HEK293 (cell line): Measurements from ENCODE around the gene KRTAP10-6.
"Not testable (repeated sequence)": the region's sequence is repeated elsewhere in the genome, so short reads cannot be mapped to it uniquely, and the experiment has no call there.

Source experiments
- CTCF ChIA-PET: fragments of 350-600 bp; formaldehyde crosslinking; extraction: SDS; loops from one replicate; lab custom pipeline; 2021; ENCODE audit warnings: antibody characterized with exemption; lab: Yijun Ruan, JAX
- POLR2A ChIA-PET: fragments of 300-600 bp; formaldehyde crosslinking; extraction: SDS; loops from one replicate; lab custom pipeline; 2020; ENCODE audit warnings: antibody characterized with exemption, inconsistent platforms; lab: Yijun Ruan, JAX
- H3K27ac ChIP-seq: fragments of 200-500 bp; sonication (Bioruptor generic); 2 replicates; pipeline ENCODE4 v1.5.1; 2014; ENCODE audit warnings: low read depth, low read length, control low read depth, inconsistent platforms; ENCODE audit errors: extremely low read depth
- H3K36me3 ChIP-seq, 2 experiments: fragments of 200-500 bp in 1 of 2; sonication (Bioruptor generic) in 1 of 2; 1 replicate in 1 of 2; 2 replicates in 1 of 2; pipeline ENCODE4 v1.5.1; 2014 to 2017; ENCODE audit warnings: inconsistent platforms in 2 of 2, low read length in 2 of 2; ENCODE audit not compliant: control insufficient read depth in 2 of 2, insufficient read depth in 1 of 2
- H3K4me1 ChIP-seq: fragments of 200-500 bp; sonication (Bioruptor generic); 2 replicates; pipeline ENCODE4 v1.5.1; 2014; ENCODE audit warnings: mild to moderate bottlenecking, low read length, inconsistent platforms; ENCODE audit not compliant: control insufficient read depth, insufficient read depth
- H3K4me3 ChIP-seq: 2 replicates; pipeline ENCODE4 v1.5.1; 2011; ENCODE audit warnings: low read depth, mild to moderate bottlenecking, control low read depth, low read length, moderate library complexity
- H3K9me3 ChIP-seq: fragments of 200-500 bp; sonication (Bioruptor generic); 2 replicates; pipeline ENCODE4 v1.5.1; 2014; ENCODE audit warnings: low read depth, low read length, inconsistent platforms; ENCODE audit not compliant: control insufficient read depth, insufficient read depth
- IKZF3 ChIP-seq: fragments of 450-650 bp; IDR thresholded peaks from 2 replicates; pipeline ENCODE4 v1.5.0; 2018; ENCODE audit warnings: missing biosample characterization, mild to moderate bottlenecking, missing genetic modification characterization, moderate library complexity
- MYNN ChIP-seq: fragments of 450-650 bp; formaldehyde crosslinking; IDR thresholded peaks from 2 replicates; pipeline ENCODE4 v1.5.1; 2016; ENCODE audit warnings: missing biosample characterization, missing genetic modification characterization, borderline replicate concordance
- SCRT2 ChIP-seq: fragments of 450-650 bp; formaldehyde crosslinking; IDR thresholded peaks from 2 replicates; pipeline ENCODE4 v1.5.1; 2016; ENCODE audit warnings: missing biosample characterization, missing genetic modification characterization
- SETDB1 ChIP-seq: IDR thresholded peaks from one replicate; pipeline ENCODE4 v1.6.1; 2017; ENCODE audit warnings: mild to moderate bottlenecking, low read length, moderate library complexity, mixed read lengths; ENCODE audit not compliant: insufficient read length
- ZBTB17 ChIP-seq: fragments of 450-650 bp; formaldehyde crosslinking; IDR thresholded peaks from 2 replicates; pipeline ENCODE4 v1.5.1; 2016; ENCODE audit warnings: missing biosample characterization, missing genetic modification characterization
- ZNF146 ChIP-seq: fragments of 450-650 bp; formaldehyde crosslinking; IDR thresholded peaks from 2 replicates; pipeline ENCODE4 v1.5.1; 2016; ENCODE audit warnings: missing biosample characterization, missing genetic modification characterization
- ZNF16 ChIP-seq: fragments of 450-650 bp; formaldehyde crosslinking; IDR thresholded peaks from 2 replicates; pipeline ENCODE4 v1.5.1; 2016; ENCODE audit warnings: low read depth, missing biosample characterization, missing genetic modification characterization
- ZNF366 ChIP-seq: fragments of 450-650 bp; formaldehyde crosslinking; conservative IDR thresholded peaks from 2 replicates; pipeline ENCODE4 v1.5.1; 2016; ENCODE audit warnings: missing biosample characterization, missing genetic modification characterization
- ZNF585B ChIP-seq: fragments of 450-650 bp; formaldehyde crosslinking; IDR thresholded peaks from 2 replicates; pipeline ENCODE4 v1.5.1; 2016; ENCODE audit warnings: missing biosample characterization, missing genetic modification characterization
- ZNF596 ChIP-seq: fragments of 450-650 bp; IDR thresholded peaks from 2 replicates; pipeline ENCODE4 v1.5.0; 2018; ENCODE audit warnings: missing biosample characterization, mild to moderate bottlenecking, missing genetic modification characterization, moderate library complexity
- ZNF624 ChIP-seq: fragments of 450-650 bp; formaldehyde crosslinking; IDR thresholded peaks from 2 replicates; pipeline ENCODE4 v1.5.1; 2017; ENCODE audit warnings: missing biosample characterization, missing genetic modification characterization
- ZNF707 ChIP-seq: fragments of 450-650 bp; formaldehyde crosslinking; IDR thresholded peaks from 2 replicates; pipeline ENCODE4 v1.5.1; 2016; ENCODE audit warnings: missing biosample characterization, missing genetic modification characterization
- TF ChIP-seq, protein P1 (sequence below): fragments of 450-650 bp; formaldehyde crosslinking; IDR thresholded peaks from 2 replicates; pipeline ENCODE4 v1.5.1; 2016; ENCODE audit warnings: missing biosample characterization, missing genetic modification characterization
- TF ChIP-seq, protein P2 (sequence below): fragments of 450-650 bp; formaldehyde crosslinking; IDR thresholded peaks from 2 replicates; pipeline ENCODE4 v1.5.1; 2016; ENCODE audit warnings: missing biosample characterization, missing genetic modification characterization
- TF ChIP-seq, protein P3 (sequence below): fragments of 450-650 bp; formaldehyde crosslinking; IDR thresholded peaks from 2 replicates; pipeline ENCODE4 v1.5.1; 2016; ENCODE audit warnings: missing biosample characterization, missing genetic modification characterization, borderline replicate concordance

The KRTAP10-6 gene

DNA sequence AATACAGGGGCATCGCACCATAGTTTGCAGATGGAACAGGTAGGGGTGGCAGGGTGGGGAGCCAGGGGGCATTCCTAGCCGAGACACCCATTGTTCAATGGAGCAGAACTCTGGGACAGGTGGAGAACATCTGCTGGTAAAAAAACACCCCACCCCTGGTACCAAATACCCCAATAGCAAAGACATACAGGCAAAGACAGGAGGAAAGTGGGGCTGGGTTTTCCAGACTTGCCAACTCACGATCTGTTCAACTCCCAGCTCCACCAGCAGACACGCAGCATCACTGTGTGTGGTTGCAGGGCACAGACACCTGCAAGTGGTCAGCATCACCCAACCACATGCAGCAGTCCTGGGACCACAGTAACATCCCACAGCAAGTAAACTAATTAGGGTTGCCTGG lies 19.2 kb upstream of the KRTAP10-6 start:
- Histone ChIP-seq H3K27ac (no peak overlapping the region), H3K36me3 (no peaks in the 10 kb centered on the region), H3K9me3 (no peaks in the 10 kb centered on the region), H3K4me1 (no peaks in the 10 kb centered on the region), H3K4me3 (no peak overlapping the region)
- POLR2A ChIA-PET, result no interaction called here
- CTCF ChIA-PET, result no interaction called here
- TF ChIP-seq SCRT2 (tag by site-specific recombination) (no peak), ZNF707 (peak; percentile 94)

DNA sequence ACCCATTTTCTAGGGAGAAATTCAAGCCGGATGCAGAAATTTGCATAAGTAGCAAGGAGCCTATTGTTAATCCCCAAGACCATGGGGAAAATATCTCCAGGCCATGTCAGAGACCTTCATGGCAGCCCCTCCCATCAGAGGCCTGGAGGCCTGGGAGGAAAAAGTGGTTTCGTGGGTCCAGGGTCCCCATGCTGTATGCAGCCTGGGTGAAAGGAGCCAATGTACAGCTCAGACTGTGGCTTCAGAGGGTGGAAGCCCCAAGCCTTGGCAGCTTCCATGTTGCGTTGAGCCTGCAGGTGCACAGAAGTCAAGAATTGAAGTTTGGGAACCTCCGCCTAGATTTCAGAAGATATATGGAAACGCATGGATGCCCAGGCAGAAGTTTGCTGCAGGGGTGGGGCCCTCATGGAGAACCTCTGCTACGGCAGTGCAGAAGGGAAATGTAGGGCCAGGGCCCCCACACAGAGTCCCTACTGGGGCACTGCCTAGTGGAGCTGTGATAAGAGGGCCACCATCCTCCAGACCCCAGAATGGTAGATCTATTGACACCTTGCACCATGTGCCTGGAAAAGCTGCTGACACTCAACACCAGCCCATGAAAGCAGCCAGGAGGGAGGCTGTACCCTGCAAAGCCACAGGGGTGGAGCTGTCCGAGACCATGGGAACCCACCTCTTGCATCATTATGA lies 18.0 kb upstream of the KRTAP10-6 start:
- CTCF ChIA-PET, result interaction anchor here (0.6 kb wide), 1 partner anchor 139 kb away, joined by 4 read pairs; no protein-coding TSS in a partner anchor
- H3K4me3 ChIP-seq, H3K27ac ChIP-seq, H3K36me3 ChIP-seq, H3K4me1 ChIP-seq, H3K9me3 ChIP-seq, POLR2A ChIA-PET: not testable (repeated sequence)
- TF ChIP-seq ZNF585B (tag by site-specific recombination), result peak; percentile 68

DNA sequence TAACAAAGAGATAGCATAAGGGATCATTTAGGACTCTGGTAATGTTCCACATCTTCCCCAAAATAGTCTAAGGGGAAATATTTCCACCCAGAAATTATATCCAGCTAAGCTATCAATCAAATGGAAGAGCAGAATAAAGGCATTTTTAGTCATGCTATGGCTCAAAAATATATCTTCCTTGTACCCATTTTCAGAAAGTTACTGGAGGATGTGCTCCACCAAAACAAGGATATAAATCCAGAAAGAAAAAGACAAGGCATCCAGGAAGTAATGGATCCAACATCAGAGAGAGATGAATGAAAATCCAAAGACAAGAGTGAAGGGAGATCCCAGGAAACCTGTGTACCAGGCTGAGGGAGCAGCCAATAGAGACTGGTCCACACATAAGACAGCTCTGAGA lies 16.9 kb upstream of the KRTAP10-6 start:
- Histone ChIP-seq H3K27ac (no peak overlapping the region), H3K36me3 (no peaks in the 10 kb centered on the region), H3K9me3 (no peaks in the 10 kb centered on the region), H3K4me3 (no peak overlapping the region), H3K4me1 (no peaks in the 10 kb centered on the region)
- TF ChIP-seq, protein P1, sequence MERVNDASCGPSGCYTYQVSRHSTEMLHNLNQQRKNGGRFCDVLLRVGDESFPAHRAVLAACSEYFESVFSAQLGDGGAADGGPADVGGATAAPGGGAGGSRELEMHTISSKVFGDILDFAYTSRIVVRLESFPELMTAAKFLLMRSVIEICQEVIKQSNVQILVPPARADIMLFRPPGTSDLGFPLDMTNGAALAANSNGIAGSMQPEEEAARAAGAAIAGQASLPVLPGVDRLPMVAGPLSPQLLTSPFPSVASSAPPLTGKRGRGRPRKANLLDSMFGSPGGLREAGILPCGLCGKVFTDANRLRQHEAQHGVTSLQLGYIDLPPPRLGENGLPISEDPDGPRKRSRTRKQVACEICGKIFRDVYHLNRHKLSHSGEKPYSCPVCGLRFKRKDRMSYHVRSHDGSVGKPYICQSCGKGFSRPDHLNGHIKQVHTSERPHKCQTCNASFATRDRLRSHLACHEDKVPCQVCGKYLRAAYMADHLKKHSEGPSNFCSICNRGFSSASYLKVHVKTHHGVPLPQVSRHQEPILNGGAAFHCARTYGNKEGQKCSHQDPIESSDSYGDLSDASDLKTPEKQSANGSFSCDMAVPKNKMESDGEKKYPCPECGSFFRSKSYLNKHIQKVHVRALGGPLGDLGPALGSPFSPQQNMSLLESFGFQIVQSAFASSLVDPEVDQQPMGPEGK (tag by site-specific recombination), result no peak
- peak; percentile 66 for TF ChIP-seq SETDB1
- no peak for TF ChIP-seq ZBTB17 (tag by site-specific recombination)
- peak; percentile 85; the same call in 1 of the 2 replicates for TF ChIP-seq ZNF624 (tag by site-specific recombination)
- TF ChIP-seq MYNN, result no peak
- TF ChIP-seq, protein P2, sequence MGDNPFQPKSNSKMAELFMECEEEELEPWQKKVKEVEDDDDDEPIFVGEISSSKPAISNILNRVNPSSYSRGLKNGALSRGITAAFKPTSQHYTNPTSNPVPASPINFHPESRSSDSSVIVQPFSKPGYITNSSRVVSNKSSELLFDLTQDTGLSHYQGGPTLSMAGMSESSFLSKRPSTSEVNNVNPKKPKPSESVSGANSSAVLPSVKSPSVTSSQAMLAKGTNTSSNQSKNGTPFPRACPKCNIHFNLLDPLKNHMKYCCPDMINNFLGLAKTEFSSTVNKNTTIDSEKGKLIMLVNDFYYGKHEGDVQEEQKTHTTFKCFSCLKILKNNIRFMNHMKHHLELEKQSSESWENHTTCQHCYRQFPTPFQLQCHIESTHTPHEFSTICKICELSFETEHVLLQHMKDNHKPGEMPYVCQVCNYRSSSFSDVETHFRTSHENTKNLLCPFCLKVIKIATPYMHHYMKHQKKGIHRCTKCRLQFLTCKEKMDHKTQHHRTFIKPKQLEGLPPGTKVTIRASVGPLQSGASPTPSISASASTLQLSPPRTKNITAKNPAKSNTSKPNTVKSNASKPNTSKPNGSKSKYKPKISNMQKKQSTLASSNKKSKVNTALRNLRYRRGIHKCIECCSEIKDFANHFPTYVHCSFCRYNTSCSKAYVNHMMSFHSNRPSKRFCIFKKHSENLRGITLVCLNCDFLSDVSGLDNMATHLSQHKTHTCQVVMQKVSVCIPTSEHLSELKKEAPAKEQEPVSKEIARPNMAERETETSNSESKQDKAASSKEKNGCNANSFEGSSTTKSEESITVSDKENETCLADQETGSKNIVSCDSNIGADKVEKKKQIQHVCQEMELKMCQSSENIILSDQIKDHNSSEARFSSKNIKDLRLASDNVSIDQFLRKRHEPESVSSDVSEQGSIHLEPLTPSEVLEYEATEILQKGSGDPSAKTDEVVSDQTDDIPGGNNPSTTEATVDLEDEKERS (tag by site-specific recombination), result no peak
- TF ChIP-seq ZNF16 (tag by site-specific recombination), result no peak
- CTCF ChIA-PET, result interaction anchor here (0.6 kb wide), 1 partner anchor 99 kb away, joined by 5 read pairs; no protein-coding TSS in a partner anchor
- POLR2A ChIA-PET, result no interaction called here

DNA sequence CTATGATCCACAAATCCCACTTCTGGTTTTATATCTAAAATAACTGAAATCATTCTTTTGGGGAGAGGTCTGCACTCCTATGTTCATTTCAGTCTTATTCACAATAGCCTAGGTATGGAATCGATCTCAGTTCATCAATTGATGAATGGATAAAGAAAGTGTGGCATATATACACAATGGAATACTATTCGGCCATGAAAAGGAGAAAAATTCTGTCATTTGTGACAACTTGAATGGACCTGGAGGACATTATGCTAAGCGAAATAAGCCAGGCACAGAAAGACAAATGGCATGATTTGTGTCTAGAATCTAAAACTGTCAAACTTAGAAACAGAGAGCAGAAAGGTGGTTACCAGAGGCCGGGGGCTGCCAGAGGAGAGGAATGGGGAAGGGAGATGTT lies 14.2 kb upstream of the KRTAP10-6 start:
- ChIA-PET CTCF (no interaction called here), POLR2A (no interaction called here)
- H3K9me3 ChIP-seq, result no peaks in the 10 kb centered on the region
- H3K36me3 ChIP-seq, result no peaks in the 10 kb centered on the region
- TF ChIP-seq ZNF366 (tag by site-specific recombination) (no peak), ZNF596 (tag by site-specific recombination) (no peak), ZNF146 (tag by site-specific recombination) (peak; percentile 93), IKZF3 (tag by site-specific recombination) (no peak)
- TF ChIP-seq, protein P3, sequence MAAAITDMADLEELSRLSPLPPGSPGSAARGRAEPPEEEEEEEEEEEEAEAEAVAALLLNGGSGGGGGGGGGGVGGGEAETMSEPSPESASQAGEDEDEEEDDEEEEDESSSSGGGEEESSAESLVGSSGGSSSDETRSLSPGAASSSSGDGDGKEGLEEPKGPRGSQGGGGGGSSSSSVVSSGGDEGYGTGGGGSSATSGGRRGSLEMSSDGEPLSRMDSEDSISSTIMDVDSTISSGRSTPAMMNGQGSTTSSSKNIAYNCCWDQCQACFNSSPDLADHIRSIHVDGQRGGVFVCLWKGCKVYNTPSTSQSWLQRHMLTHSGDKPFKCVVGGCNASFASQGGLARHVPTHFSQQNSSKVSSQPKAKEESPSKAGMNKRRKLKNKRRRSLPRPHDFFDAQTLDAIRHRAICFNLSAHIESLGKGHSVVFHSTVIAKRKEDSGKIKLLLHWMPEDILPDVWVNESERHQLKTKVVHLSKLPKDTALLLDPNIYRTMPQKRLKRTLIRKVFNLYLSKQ (tag by site-specific recombination), result no peak
- H3K4me1 ChIP-seq, result no peaks in the 10 kb centered on the region
- H3K27ac ChIP-seq, result no peak overlapping the region
- H3K4me3 ChIP-seq, result no peak overlapping the region
